Stimulated activated CD4-positive, alpha-beta T cell treated with anti-CD3 and anti-CD28 coated beads, Interleukin-2, amount 100 ng/mL, for 4 hours (primary cell): ENCODE data around the gene HES2.
"Not testable (repeated sequence)": the region's sequence is repeated elsewhere in the genome, so short reads cannot be mapped to it uniquely, and the experiment has no call there.

ENCODE experiments used
- DNase-seq: peaks from one replicate; pipeline ENCODE4 v3.0.0-alpha.2; 2020; ENCODE audit warnings: low read depth

Gene HES2

DNA sequence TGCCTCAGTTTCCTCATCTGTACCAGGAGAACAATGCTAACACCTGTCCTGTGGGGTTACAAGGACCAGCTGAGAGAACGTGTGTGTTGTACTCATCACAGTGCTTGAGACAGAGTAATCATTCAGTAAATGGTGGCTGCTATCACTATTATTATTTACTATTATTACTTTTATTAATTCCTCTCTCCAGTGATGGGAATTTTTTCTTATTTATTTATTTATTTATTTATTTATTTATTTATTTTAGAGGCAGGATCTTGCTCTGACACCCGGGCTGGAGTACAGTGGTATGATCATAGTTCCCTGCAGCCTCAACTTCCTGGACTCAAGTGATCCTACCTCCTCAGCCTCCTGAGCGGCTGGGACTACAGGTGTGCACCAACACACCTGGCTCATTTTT, 16.6 kb upstream of the HES2 start:
- not testable (repeated sequence) for DNase-seq

DNA sequence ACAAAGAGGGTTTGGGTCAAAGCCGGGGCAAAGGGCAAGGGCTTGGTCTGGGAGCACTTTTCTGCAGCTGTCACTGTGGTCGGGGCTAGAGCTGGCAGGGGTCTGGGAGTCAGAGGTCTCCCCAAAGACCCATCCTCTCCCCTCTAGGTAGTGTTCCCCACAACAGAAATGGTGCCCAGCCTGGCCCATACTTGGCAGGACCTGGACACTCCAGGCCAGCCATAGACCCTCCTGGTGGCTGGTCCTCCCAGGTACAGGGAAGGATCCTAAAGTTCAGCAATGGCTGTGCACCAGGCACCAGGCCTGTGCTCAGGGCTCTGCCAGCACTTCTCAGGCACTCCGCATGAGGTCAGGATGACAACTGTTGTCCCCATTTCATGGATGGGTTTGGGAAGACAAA, 15.8 kb upstream of the HES2 start:
- no peak for DNase-seq

DNA sequence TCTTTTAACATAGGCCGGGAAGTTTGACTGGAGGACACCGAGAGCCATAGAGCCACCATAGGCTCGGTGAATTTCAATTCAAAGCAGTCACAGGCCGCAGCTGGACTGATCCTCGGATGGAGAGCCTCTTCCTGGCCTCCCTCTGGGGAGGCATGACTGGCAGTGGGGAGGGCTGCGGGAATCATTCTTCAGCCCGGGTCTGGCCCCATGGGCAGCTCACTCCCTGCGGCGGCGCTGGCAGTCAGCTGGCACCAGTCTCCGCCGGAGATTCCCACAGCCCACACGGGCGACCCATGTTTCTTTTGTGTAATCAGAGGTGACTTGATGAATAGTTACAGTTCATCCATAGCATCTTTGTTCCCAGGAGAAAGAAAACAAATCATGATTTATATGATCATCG, 15.4 kb upstream of the HES2 start:
- DNase-seq = no peak

DNA sequence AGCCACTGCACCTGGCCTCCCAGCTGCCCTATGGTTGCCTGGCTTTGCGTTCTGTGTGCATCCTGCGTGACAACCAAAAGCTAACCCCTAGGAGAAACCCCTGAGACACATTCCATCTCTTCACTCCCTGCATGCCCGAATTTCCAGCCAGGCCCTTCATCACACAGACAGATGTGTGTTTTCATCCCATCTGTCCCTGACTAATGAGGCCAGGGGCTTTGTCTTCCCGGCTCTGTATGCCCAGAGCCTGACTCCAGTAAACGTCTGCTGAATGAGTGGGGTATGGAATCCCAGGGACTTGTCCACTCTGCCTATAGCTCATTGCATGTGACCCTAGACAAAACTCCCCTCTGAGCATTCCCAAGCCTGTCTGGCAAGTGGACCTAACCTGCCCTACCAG, 14.5 kb upstream of the HES2 start:
- no peak for DNase-seq

DNA sequence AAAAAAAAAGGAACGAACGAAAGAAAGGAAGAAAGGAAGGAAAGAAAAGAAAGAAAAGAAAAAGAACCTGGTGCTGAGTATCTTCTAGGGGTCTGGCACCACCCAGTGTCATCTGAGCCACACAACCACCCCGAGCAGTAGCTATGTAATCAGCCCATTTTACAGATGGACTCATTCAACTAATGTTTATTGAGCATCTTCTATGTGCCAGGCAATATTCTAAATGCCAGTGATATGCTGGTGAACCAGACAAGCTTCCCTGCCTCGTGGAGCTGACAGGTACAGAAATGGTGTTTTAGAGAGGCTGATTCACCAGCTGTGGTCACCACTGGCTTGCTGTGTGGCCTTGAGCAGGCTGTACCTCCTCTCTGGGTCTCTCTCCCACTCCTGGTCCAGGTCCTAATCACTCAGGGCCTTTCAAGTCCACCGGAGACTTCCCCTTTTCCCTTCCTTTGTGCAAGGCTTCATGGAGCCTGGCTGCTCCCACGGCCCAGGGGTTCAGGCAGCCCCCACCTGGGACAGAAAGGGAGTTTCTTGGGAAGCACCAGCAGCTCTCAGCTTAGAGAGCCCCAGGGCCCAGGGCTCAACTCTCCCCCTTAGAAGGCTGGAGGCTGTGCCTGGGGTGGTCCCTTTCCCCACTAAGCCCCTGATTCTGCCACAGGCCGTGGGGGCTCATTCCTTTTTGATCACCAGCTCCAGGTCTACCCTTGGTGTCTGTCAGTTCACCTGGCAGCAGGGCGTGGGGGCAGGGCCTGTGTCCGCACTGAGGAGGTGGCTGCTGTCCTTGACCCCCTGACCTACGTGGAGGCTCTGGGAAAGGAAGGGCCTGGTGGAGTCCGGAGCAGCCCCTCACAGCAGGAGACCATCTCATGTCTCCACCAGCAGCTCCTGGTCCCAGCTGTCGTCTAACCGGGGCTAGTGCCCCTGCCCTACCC, 12.2 kb upstream of the HES2 start:
- not testable (repeated sequence) for DNase-seq

DNA sequence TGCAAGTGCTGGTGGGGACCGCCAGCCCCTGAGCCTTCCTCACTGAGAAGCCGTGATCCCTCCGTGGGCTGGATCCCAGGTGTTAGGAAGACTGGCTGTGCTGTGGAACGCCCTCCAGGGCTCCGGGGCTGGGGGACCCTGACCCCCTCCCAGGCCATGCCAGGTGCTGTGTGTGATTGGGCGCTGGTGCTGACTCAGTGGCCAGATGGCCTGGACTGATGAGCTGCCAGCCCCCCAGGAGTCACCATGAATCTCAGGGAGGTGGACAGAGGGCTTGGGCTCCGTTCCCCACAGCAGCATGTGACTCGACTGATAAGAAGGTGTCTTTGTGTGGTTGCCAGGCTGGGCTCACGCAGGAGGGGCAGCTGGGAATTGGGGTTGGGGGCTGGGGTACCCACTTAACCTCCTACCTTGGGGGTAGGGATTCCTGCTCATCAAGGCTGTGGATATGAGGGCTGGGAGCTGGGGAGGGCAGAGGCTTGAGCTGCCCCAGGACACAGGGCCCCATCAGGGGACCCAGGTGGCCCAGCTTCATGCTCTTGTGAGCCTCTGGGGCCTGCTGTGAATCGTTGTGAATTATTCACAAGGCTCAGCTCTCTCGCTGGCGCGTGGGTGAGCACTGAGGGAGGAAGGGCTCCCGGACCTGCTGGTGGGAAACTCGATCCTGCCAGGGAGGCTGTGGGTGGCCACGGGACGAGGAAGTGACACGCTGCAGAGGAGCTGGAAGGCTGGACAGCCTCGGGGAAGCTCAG, 10.1 kb upstream of the HES2 start:
- not testable (repeated sequence) for DNase-seq

DNA sequence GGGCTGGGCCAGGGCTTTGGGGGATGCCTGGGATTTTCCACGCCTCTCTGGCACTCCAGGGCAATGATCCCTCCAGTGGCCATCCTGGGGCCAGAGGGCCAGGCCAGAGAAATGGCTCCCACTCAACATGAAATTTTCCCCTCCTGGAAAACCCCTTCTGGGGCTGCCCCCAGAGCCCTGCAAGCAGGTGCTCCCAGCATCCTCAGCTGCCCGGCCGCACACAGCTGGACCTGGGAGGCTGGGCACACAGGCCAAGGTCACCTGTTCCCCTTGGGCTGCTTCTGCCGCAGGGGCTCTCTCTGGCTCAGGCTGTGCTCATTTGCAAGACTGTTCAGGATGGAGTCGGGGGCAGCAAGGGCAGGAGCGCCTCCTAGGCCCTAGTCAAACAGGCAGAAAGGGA, 8.7 kb upstream of the HES2 start:
- not testable (repeated sequence) for DNase-seq

DNA sequence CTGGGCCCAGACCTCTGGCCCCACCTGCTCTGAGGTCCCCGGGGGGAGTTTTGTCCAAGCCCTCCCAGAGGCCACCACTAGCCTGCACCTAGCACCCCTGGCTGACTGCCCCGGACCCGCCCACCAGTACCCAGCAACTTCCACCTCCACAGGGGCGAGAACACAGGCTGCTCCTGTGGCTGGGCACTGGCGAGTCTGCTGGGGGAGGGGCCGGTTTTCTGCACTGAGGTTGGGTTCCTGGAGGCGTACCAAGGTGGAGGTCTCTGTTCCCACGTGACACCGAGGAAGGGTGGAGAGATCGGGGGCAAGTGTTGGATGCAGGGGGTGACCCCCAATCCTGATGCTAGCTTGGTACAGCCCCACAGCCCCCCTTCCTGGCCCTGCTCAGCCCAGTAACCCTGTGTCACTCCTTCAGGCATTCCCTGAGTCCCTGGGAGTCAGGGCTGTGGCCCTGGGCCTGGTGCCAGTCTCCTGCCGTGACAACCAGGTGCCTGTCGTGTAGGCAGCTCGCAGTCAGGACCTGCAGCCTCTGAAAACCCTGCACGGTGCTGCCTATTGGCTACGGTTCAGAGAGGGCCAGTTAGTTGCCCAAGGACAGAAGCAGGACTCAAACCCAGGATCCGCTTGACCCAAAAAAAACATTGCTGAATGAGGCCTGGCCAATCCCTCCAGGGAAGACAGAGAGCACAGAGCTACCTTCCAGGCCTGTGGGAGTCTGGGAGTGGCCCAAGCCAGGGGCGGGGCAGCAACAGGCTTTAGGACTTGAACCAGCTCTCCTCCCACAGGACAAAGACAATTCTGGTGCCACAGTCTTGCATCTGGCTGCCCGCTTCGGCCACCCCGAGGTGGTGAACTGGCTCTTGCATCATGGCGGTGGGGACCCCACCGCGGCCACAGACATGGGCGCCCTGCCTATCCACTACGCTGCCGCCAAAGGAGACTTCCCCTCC, 8.0 kb upstream of the HES2 start:
- no peak for DNase-seq

DNA sequence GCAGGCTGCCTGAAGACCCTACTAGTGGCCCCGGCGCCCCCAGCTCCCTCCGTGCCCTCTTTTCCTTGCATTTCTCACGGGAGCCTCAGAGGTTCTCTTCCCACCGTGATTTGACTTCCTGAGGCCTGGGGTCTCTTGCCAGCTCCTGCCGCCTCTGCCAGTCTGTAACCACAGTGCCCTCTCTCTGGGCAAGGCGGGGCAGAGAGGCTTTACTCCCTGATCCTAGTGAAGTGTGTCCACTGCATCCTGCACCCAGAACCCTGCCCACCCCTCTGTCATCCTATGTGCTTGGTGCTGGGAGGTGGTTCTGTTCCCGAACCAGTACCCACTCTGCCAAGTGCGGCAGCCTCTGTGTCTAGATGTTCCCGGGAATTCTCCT, 7.2 kb upstream of the HES2 start:
- no peak for DNase-seq

DNA sequence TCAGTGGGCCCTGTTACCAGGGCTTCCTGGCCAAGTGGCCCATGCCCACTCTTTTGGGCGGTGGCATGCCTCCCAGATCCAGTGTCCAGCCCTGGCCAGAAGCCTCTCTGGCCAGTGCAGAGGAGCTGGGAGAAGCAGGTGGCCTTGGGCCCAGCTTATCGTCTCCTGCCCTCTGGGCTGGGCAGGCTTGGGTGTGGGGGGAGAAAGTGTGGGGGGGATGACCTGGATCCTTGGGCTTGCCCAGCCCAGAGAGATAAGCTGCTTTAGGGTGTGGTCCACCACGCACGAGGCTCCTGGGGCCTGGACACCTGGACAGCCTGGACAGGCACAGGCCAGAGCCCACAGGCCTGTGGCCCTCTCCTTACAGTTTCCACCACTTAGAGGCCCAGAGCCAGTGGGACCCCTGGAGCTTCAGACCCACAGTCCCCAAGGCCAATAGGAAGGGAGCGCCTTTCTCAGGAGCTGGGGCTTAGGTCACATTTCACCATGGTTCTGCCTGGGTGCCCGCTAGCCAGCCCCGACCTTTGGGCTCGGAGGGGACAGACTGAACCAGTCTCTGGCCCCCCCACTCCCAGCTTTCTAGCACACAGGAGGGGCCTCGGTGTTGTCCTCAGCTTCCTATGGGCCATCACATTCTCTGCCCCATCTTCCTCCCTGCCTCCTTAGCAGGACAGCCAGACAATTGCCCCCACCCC, 6.7 kb upstream of the HES2 start:
- no peak for DNase-seq

DNA sequence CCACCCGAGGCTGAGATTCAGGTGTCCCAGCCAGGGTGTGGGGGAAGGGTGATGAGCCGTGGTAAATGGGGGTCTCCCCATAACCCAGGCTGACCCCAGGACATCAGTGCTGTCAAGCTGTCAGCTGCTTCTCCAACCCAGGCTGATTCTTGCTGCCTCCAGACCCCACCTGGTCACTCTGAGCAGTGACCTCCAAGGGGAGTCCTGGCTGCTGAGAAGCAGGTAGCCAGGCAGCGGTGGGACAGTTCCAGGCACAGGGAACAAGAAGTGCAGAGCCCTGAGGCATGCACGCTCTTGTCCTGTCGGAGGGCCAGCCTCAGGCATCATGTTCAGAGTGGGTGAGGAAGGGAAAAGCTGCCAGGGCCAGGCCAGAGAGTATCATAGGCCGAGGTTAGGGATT, 5.9 kb upstream of the HES2 start:
- DNase-seq = no peak

DNA sequence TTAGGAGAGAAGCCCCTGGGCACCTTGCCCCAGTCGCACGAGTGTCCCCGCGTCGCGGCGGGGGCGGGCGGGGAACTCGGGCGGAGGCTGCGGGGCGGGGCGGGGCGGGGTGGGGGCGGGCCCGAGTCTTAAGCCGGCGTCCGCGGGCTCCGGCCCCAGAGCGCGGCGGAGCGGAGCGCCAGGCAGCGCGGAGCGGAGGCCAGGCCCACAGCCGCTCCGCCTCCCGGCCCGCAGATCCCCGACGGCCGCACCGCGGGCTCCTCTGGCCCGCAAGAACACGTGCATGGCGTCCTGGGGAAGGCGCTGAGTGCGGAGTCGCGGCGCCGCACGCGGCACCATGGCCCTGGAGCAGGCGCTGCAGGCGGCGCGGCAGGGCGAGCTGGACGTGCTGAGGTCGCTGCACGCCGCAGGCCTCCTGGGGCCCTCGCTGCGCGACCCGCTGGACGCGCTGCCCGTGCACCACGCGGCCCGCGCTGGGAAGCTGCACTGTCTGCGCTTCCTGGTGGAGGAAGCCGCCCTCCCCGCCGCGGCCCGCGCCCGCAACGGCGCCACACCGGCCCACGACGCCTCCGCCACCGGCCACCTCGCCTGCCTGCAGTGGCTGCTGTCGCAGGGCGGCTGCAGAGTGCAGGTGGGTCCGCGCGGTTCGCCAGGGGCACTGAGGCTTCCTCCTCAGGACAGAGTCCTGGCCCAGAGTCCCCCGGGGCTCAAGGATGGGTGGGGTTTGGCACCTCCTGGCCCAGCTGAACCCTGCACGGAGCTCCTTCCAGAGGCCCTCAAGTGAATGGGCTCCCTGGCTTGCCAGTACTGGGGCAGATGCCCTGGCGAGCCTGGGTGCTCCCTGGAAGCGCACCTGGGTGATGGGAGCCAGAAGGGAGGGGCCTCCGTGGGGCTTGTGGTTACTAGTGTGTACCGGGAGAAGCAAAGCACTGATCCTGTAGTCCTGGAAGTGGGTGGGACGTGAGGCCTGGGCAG, 5.2 kb upstream of the HES2 start, which contains the start of gene ESPN:
TSS of gene ESPN (plus strand) at position 158 of the 975 bp plus-strand sequence. CDS start at position 338, 180 bp downstream.
- no peak for DNase-seq

DNA sequence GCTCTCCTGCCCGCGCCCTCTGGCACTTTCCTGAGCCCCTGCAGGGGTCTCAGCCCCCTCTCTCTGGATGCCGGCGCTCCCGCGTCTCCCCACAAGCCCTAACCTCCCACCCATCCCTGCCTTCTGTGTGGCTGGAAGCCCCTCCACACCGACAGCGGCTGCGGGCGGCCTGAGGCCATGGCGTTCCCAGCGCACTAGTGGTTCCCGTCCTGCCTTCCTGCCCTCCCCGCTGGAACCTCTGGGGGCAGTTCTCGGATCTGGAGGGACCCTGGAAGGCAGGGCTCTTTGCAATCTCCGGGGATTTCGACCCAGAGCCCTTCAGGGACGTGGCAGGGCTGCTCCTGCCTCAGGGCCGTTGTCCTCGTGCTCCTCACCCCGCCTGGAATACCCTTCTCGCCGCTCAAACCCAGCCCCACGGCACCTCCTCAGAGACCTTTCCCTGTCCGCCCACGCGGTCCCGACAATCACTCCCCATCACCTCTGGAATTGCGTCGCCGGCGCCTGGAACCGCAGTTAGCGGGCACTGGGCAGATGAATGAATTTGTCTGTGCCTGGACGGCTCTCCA, 4.4 kb upstream of the HES2 start:
- DNase-seq = no peak

DNA sequence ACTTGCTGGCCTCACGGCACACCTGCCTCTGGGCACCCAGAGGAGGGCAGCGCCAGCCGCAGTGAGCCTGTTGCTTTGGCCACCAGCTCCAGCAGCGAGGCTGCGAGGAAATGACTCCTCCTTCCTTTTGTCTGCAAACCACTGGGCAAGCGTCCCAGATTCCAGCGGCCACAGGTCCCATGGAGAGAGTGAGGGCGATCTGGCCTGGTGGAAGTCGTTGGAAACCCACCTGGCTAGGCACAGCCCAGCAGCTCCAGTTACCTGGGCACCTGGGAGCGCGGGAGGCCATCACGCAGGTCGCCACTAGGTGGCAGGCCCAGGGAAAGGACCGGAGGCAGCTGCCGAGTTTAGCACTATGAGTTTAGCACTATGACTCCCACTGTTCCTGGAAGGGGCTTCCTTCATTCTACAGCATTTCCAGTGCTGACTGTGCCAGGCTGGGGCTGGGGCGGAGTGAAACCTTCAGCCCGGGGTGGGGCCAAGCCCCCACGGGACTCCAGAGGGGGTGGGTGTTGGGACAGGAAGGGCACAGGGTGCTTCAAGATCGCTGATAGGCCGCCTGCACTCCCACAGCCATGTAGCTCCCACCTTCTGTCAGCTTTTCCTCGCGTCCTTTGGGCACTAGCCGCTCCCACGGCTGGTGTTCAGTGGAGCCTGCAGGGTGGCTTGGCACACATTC, 3.7 kb upstream of the HES2 start:
- peak; percentile 64 for DNase-seq

DNA sequence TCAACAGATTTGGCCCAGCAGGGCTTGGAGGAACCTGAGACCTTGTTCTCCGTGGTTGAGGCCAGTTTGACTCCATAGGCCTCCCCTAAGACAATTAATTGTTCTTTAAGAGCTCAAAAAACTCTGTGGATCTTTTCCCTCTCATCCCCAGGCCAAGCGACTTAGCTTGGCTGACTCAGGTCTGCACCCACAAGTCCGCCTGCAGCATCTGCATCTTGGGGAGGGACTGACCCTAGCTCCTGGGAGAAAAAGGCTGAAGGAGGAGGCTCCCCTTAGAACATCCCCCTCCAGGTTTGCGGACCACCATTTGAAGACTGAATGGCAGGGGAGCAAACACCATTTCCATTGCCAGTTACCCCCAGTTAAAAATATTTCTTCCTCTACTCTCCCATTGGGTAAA, 1.5 kb upstream of the HES2 start:
- no peak for DNase-seq

DNA sequence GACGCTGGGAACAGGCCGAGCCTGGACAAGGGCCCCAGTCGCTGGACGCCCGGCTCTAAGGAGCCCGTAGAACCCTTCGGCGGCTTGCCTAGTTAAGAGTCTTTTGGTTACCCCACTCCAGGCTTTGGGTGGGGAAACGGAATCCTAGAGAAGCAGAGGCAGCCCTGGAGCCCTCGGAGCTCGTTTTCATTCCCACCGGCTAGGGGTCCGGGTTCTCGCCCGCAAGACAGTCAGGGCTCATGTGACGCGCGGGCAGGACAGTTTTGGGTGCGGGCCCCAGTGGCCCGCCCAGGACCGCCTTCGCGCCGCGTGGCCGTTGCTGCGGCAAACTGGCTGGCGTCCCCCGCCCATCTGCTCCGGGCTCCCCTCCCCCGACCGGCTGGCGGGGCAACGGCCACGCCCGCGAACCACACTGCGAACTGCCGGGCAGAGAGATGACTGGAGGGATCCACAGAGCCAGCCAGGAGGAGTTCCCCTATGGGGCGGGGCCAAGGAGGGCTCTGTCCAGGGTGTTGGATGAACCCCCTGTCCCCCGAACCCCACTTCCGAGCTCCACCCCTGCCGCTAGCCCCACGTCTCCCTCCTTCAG, 829 bp upstream of the HES2 start:
- no peak for DNase-seq

DNA sequence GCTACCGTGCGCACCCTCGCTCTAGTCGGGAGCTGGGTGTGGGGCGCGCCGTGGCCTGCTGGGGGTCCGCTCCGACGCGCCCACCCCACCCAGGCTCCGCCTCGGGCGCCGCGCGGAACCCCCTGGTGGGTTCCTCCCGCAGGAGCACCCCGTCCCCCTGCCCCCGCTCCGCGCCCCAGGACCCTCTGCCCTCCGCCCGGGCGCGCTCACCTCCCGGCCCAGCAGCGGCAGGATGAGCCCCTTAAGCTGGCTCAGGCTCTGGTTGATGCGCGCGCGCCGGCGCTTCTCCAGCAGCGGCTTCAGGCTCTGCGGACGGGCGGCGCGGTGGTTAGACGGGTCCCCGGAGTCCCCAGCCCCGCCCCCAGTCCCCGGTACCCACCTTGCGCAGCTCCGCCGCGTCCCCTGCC, 319 bp downstream of the HES2 start:
- DNase-seq = no peak

DNA sequence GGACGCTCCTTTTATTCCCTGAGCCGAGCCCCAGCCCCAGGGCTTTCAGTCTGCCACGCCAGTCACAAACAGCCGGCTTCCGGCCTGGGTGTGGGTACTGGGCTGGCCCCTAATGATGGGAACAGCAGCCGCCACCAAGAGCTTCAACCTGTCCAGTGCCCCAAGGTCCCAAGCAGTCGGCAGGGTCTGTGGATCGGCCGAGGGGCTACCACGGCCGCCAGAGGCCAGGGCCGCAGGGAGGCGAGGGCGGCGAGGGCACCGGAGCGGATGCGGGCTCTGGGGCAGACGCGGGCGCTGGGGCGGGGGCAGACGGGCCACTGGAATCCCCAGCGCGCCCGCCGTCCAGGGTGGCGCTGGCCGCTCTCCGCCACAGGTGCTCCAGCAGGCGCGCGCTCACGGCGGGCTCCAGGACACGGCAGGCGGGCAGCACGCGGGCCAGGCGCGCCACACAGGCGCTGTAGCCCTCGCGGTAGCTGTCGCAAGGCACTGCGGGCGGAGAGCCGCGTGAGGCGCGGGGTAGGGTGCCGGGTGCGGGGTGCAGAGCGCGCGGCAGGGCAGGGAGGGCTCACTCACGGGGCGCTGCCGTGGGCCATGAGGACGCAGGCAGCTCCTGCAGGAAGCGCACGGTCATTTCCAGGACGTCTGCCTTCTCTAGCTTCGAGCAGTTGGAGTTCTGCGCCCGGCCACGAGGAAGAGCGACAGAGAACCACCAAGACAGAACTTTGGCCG, 887 bp downstream of the HES2 start:
- DNase-seq = no peak
